ENCODE data around the gene CAP1. TPM values are rescaled to one million over a fixed set of nuclear protein-coding genes. Genes with fewer than 3 reads are reported as not detected.

The CAP1 gene
- total and polyA plus RNA-seq, 2 of the 13 experiments (the other 11 are each of a cell fraction or from before 2014, with no cell fraction given), result 174 to 195 TPM

DNA sequence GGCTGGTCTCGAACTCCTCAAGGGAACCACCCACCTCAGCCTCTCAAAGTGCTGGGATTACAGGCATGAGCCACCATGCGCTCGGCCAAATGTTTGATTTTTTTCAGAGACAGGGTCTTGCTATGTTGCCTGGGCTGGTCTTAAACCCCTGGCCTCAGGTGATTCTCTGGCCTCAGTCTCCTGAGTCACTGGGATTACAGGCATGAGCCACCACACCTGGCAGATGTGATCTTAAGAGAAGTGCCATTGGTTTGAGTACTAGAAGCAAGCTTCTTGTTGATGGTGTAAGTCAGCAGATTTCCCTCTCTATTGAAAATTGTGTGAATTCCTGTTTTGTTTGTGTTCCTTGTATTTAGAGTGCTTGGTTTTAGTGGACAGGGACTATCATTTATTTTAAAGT is 5.2 kb downstream of the CAP1 start:
- H3K9me3 ChIP-seq (ENCODE audit: low read length), result no peaks in the 10 kb centered on the region
- H3K79me2 ChIP-seq (ENCODE audit: insufficient read depth, low read length), result peaks cover 87% of the 10 kb centered on the region
- H3K4me3 ChIP-seq (replicated peaks in 1 of 3; ENCODE audit: insufficient read depth in 1 of 3, low read depth in 2 of 3, low read length in 3 of 3), result no peak overlapping the region
- H3K36me3 ChIP-seq (replicated peaks in 1 of 2; ENCODE audit: control insufficient read depth in 1 of 2, insufficient read depth in 2 of 2, low read length in 2 of 2), result peaks cover 8 to 17% of the 10 kb centered on the region in 2 experiments; a peak in 4 of 5 replicates
- intact Hi-C loops (cut with micrococcal nuclease; ENCODE audit: unreplicated experiment), result no loop called here
- in situ Hi-C loops (cut with HindIII; ENCODE audit: extremely low pct_ligation_motif_present, low pct_unique_long_range_greater_than_20kb), result no loop called here
- no TSS peak for BruUV-seq (replicated peaks)
- POLR2A ChIA-PET, result no interaction called here
- FAIRE-seq (no peak), ATAC-seq (no peak), DNase-seq (ENCODE audit: low spot score) (no peak)
- no peaks in the 10 kb centered on the region; a peak in 1 of 5 replicates for H3K27me3 ChIP-seq (ENCODE audit: control insufficient read depth in 1 of 2, insufficient read depth in 2 of 2, low read length in 2 of 2)
- no peak overlapping the region for H2AFZ ChIP-seq (ENCODE audit: low read length)
- H3K27ac ChIP-seq (ENCODE audit: extremely low read length, insufficient read depth, low read length), result no peak overlapping the region
- CTCF ChIA-PET (ENCODE audit: low intra/inter-chr PET ratio, low total read pairs), result no interaction called here
- no peak for TF ChIP-seq SNAI1 (CRISPR knock-in tag; IDR thresholded peaks at IDR 0.05; ENCODE audit: borderline replicate concordance)
- TF ChIP-seq ZNF101 (CRISPR knock-in tag; IDR thresholded peaks at IDR 0.05; ENCODE audit: borderline replicate concordance, low read depth), result no peak
- no peak for TF ChIP-seq ZNF629 (CRISPR knock-in tag; conservative IDR thresholded peaks at IDR 0.05)
- TF ChIP-seq ZC3H13 (CRISPR knock-in tag; IDR thresholded peaks at IDR 0.05), result no peak
- TF ChIP-seq HOXA7 (CRISPR knock-in tag; IDR thresholded peaks at IDR 0.05), result no peak
- no peak for TF ChIP-seq MTF2 (CRISPR knock-in tag; IDR thresholded peaks at IDR 0.05; ENCODE audit: borderline replicate concordance)
- TF ChIP-seq ZNF724P (CRISPR knock-in tag; IDR thresholded peaks at IDR 0.05; ENCODE audit: borderline replicate concordance), result no peak
- TF ChIP-seq NFE2L2 (IDR thresholded peaks at IDR 0.05; ENCODE audit: low read length), result no peak
- TF ChIP-seq, protein P1, sequence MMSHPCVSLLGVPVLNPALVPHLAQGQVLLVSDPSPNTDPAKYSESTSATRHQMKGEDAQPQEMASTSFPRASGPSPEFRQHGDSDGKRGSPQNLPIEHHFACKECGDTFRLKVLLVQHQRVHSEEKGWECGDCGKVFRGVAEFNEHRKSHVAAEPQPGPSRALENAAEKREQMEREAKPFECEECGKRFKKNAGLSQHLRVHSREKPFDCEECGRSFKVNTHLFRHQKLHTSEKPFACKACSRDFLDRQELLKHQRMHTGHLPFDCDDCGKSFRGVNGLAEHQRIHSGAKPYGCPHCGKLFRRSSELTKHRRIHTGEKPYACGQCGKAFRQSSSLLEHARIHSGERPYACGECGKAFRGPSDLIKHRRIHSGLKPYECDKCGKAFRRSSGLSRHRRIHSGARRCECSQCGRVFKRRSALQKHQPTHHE (CRISPR knock-in tag; IDR thresholded peaks at IDR 0.05; ENCODE audit: borderline replicate concordance), result no peak
- no peak for TF ChIP-seq ZNF720 (CRISPR knock-in tag; IDR thresholded peaks at IDR 0.05)
- WGBS (ENCODE audit: low lambda C conversion rate), result 100% methylated on average over 3 of the region's 3 CpGs
- no peak overlapping the region for H3K4me2 ChIP-seq (ENCODE audit: low read depth, low read length)
- H3K4me1 ChIP-seq (ENCODE audit: insufficient read depth, low read length), result peaks cover 33% of the 10 kb centered on the region
- H4K20me1 ChIP-seq (ENCODE audit: insufficient read depth, low read length), result peaks cover 18% of the 10 kb centered on the region; the same call in 1 of the 2 replicates
- H3K9ac ChIP-seq (ENCODE audit: insufficient read depth, low read depth, low read length), result no peak overlapping the region
